ENCODE data around the gene DCXR.

DNA sequence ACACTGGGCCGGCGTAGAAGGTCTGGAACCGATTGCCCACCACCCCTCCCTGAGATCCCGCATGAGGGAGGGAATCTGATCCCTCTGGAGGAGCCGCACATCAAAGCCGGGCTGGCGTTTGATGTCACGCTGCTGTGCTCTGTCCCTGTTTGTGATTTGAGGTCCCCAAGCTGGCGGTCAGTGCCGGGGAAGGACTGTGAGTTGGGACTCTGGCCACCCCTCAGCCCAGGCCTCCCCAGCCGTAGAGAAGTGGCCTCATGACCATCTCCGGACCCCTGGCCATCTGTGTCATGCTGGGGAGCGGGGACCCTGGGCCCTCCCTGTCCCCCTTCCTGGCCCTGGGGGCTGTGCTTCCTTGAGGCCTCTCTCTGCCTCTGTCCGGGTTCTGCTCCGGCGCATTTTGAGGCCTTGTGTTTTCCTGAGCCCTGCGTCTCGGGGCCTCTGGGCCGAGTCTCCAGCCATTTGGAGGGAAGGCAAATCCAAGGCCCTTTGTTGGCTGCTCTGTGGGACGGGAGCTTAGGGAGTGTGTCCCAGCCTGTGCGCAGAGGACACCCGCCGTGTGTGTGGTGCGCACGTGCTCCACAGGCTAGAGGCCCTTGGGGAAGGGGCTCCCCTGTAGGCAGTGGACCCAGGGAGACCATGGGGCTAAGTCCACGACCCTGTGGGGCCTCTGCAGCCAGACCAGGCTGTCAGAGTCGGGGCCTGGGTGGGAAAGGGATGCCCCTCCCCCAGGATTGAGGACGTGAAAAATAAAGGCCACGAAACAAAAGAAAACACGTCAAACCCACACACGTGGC, 45.0 kb downstream of the DCXR start:
- TF ChIP-seq, protein P1, sequence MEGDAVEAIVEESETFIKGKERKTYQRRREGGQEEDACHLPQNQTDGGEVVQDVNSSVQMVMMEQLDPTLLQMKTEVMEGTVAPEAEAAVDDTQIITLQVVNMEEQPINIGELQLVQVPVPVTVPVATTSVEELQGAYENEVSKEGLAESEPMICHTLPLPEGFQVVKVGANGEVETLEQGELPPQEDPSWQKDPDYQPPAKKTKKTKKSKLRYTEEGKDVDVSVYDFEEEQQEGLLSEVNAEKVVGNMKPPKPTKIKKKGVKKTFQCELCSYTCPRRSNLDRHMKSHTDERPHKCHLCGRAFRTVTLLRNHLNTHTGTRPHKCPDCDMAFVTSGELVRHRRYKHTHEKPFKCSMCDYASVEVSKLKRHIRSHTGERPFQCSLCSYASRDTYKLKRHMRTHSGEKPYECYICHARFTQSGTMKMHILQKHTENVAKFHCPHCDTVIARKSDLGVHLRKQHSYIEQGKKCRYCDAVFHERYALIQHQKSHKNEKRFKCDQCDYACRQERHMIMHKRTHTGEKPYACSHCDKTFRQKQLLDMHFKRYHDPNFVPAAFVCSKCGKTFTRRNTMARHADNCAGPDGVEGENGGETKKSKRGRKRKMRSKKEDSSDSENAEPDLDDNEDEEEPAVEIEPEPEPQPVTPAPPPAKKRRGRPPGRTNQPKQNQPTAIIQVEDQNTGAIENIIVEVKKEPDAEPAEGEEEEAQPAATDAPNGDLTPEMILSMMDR (IDR thresholded peaks at IDR 0.05): no peak
- no peak for TF ChIP-seq POLR2AphosphoS5 (IDR thresholded peaks at IDR 0.05)

All from transverse colon (tissue), 4 donors.